HG03175 (cell line): Measurements from ENCODE around the gene CD82.
"Not testable (repeated sequence)": the region's sequence is repeated elsewhere in the genome, so short reads cannot be mapped to it uniquely, and the experiment has no call there.

Experiments used
- ATAC-seq: cut with Tn5 transposase; IDR thresholded peaks from one replicate; pipeline ENCODE4 v1.9.1; 2021; ENCODE audit warnings: mild to moderate bottlenecking, moderate library complexity; ENCODE audit not compliant: unreplicated experiment

Gene CD82

DNA sequence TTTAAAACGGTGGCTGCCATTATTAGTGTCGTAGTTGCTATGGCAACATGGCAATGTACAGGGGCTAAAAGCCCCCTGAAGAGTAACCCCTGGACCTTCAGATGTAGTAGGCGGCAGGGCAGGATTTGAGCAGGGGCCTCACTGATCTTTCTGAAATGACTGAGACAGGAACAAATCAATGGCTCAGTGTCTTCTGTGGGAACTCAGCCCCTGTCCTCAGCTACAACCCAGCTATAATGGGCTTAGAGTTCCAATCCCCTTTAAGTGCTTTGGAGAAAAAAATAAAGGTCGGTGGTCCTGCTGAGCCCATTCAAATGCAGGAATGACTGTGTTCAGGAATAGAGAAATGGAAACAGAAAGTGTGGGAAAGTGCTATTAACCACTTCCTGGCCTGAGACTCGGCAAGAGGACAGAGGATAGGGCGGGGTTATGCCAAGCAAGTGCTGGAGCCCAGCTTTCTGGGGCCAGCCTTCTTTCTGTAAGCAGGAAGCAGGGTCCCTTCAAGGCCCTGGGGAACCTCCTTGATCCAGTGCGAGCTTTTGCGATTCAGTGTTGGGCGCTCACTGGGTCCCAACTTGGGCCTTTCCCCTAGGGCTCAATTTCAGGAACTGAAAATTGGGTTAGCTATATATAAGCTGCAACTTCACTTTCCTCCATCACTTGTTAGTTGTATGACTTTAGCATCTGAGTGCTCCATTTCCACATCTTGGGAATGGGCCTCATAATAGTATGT, 6.1 kb upstream of the CD82 start:
- ATAC-seq = peak; percentile 83

DNA sequence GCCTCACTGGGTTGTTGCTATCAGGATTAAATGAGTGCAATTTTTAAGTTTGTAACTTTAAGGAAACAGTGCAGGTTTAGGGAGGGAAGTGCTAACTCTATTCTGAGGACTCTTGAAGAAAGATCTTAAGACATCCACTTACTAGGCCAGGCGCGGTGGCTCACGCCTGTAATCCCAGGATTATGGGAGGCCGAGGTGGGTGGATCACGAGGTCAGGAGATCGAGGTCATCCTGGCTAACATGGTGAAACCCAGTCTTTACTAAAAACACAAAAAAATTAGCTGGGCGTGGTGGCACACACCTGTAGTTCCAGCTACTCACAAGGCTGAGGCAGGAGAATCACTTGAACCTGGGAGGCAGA, 5.5 kb upstream of the CD82 start:
- ATAC-seq = not testable (repeated sequence)

DNA sequence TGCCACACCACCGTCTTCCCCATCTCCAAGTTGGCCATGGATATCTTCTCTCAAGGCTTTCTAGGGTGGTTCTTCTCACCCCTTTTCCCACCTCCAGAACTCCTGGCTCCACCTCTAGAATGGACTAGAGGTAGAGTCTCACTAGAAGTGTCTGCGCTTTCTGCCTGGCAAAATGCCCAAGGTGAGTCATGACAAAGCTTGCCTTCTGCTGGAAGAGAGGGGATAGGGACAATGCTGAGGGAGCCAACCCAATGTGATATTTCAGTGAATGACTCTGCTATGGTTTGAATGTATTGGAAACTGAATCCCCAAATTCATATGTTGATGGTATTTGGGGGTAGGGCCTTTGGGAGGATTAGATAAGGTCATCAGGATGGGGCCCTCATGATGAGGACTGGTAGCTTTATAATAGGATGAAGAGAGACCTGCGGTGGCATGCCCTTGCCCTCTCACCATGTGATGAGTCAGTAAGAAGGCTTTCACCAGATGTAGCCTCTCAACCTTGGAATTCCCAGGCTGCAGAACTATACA, 4.1 kb upstream of the CD82 start:
- ATAC-seq = no peak

DNA sequence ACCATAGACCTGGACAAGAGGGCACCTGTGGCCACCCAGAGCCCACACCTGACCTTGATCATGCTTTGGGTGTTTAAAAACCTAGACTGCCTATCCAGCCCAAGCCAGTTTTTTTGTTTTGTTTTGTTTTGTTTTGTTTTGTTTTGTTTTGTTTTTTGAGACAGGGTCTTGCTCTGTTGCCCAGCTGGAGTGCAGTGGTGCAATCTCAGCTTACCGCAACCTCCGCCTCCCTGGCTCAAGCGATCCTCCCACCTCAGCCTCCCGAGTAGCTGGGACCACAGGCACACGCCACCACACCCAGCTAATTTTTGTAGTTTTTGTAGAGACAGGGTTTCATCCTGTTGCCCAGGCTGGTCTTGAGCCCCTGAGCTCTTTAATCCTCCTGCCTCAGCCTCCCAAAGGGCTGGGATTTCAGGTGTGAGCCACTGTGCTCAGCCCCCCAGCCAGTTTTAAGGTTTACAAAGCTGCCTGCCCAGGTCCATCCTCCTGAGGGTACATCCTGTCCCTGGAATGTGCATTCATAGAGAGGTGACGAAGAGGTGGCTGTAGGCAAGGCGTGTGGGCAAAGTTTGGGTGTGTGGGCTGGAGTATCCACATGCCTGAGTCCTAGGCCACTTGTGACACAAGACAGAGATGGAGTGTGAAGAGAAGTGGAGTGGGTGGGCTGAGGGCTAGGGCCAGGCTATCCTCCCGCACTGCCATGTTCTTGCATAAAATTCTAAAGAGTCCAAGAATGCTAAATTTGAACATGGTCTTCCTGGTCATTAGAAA, 3.3 kb upstream of the CD82 start:
- no peak for ATAC-seq

DNA sequence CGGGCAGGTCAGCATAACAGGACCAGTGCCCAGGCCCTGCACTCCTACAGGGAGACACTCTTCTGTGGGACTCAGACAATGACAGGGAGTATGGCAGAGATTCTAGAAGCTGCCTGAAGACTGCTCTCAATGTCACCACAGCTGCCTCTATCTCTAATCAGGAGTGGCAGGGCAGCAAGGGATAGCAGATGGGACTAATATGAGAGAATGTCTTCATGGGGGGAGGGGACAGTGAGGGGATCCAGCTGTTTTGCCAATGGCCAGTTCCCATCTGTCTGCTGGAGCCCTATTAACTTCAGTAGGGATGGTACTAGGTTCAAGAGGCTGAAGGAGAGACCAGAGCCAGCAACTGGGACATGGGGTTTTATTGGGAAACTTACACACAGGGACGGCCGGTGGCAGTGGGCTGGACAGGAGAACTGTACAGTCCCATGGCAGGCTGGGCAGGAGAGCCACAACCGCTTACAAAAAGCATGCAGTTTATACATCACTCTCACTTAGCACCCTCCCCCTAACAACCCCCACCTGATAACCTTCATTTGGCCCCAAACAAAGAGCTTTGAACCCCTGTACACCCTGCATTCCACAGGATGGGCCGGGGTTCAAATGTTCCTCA, 2.5 kb upstream of the CD82 start:
- no peak for ATAC-seq

DNA sequence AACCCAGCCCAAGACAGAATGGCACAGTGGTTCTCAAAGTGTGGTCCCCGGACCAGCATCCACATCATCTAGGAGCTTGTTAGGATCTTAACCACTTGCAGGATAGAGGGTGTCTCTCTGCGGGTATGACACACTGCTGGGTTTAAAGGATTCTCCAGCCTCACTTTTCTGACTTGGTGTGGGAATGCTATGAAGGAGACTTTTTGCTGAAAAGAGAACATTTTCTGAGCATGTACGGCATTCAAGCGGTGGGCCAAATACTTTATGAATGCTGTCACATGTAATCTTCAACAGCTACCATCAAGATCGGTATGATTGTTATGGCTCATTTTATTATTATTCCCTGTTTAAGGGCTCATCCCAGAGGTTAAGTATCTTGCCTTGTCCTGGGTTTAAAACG, 1.8 kb upstream of the CD82 start:
- ATAC-seq = no peak

DNA sequence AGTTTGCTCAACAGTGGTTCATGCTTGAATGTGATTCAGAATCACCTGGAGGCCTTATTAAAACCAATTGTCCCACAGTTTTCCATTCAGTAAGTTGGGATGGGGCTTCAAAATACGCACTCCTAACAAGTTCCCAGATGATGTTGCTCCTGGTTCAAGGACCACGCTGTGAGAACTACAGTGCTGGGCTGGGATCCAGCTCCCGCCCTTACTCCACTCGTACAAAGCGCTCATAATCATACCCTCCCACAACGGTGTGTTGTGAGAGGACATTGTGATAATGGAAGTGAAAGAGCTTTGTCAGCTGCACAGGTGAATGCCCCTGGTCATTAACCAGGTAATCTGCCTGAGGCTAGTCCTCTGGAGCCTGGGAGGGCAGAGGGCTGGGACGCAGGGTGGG, 1.3 kb upstream of the CD82 start:
- no peak for ATAC-seq

DNA sequence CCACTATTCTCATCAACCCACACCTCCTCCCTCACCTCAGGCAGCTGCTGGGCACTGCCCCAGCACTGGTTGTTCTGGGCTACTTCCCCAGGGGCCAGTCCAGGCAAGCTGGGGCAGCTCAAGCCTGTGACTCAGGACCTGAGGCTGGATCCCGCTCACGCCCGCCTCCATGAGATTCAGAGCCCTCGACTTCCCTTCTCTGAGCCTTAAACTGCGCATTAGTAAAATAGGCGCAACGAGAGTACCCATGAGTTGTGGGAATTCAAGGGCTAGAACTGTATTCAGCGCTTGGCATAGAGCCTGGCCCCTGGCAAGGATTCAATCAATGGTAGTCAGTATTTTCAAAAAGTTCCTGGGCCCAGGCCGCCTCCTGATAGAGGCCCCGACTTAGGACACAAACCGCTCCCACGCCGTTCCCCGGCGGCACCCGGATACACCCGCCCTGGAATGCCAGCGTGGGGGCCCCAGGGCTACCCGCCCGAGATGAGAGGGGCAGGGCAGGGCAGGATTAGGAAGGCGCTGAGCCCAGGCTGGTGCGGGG, 723 bp upstream of the CD82 start:
- peak; percentile 0 for ATAC-seq

DNA sequence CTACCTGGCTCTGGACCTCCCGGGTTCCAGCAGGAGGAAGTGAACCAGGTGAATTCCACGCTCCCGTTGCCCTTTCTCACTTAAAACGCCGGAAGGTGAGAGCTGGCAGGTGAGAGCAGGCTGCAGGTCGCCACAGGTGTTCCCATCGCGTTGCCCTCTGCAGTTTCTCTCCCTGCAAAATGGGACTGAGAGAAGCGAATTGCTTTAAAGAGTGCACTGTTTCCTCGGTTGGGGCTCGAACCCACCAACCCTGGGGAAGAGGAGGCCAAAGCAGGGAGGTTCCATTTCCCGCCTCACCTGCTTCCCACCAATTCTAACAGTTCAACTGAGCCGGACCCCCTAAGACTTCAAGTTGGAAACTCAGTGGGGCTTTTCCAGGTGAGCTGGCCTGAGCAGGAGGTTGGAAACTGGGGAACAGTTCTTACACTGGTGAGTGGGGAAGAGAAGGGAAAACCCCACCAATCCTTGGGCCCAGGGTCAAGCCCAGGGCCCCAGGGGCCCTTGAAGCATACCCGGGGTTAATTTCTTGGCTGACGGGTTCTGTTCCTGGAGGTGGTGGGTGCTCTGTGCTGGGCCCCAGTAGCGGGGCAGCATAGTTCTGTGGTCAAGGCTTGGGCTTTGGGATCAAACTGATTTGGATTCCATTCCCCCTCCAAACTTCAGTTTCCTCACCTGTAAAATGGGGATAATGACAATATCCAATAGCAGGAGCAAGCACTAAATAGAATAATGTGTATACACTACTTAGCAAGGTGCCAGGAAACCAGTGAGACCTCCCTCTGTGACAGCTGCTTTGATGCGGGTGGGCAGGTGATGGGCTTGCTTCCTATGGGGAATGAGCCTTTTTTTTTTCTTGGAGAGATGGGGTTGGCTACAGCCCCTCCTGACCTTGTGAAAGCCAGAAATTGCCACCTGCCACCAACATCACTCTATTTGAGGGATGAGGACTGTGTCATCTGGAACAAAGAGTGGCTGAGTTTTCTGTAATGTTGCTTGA, 788 bp downstream of the CD82 start:
- no peak for ATAC-seq

DNA sequence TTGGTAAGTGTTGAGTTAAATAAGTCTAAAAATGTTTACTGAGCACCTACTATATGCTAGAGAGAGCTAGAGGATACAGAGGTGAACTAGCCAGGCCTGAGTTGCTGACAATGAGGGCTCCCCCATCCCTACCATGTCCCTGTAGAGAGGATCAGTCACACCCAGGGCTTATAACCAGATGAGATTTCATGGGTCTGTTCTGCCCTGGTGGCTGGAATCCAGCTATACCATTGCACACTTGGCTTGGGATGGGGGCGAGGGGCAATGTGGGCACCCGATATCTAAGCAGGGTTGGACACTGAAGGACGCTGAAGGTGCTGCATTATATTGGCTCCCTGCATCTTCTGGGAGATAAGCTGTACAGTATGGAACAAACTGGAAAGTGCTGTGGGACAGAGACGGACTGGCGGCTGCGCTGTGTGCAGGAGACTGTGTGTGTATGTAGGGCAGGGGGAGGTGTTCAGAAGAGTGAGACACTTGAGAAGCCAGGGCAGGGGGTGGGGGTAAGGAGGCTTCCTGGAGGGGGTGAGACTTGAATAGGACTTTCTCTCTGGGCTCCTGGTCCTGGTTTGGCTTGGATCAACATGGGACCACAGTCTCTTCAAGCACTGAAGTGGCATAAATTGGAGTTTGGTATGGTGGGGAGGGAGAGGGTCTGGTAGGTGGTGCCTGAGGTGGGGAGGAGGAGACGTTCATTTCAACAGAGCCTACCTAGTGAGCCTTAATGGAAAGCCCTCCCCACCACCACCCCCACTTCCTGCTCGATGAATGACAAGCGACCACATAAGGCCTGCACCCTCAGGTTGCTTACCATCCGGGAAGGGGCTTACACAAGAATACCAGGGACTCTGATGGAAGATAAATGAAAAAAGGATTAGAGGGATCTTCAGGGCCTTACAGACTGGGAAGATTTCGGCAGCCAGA, 1.8 kb downstream of the CD82 start:
- ATAC-seq = no peak

DNA sequence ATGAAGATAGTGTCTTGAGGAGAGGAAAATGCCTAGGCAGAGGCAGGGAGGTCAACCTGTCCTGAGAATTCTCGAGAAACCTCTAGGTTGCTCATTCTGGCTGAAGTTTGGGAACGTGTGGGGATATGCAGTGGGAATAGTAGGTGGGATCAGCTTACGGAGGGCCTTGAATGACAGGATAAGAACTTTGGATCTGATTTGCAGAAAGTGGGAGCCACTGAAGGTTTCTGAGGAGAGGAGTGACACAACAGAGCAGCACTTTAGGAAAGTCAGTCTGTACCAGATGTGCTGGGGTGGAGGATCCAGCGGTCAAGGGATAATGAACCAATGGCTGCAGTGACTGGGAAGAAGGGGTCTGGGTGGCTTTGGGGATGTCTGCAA, 2.4 kb downstream of the CD82 start:
- no peak for ATAC-seq

DNA sequence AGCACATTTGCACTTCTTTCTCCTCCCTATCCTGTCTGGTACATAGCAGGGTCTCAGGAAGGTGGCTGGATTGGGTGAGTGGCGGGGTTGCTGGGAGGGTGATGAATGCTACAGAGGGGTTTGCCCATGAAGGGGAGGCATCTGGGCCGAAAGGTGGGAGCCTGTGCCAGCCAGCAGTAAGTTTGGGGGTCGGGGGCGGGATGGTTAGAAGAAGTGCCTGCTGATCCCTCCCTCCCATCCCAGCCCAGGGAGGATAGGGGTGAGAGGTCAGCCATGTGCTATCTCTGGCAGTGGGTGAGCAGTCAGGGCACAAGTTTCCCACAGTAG, 2.8 kb downstream of the CD82 start:
- ATAC-seq = no peak

DNA sequence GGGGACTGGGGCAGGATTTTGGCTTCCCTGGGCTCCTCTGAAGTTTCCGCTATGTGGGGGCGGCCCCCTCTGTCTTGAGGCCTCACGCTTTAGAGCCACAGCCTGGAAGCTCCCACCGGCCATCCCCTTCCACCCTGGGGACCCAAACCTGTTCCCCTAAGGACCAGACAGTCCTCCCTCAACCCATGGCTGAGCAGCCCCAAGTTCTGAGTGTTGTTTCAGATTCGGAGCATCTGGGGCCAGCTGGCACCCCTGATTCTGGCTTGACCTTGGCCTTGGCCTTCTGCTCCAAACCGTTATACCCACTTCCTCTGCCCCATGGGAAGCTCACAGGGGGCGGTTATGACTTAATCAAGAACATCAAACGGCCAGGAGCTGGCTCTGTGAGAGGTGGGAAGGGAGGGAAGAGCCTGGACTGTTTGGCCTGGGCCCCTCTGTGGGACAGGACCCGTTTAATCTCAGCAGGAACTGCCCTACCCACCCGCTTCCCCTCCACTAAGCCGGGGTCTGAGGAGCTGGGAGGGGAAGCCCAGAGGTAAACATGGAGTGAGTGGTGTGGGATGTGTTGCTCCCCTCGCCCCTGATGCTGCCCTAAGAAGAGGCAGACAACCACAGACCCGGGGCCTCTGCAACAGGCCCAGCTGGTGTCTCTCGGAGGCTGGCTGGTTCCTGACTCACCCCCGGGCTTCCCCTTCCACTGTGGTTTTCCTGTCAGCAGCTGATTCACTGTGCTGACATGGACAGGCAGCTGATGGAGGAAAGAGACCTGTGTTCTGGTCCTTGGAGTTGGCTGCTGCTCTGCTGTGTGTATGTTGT, 3.4 kb downstream of the CD82 start:
- peak; percentile 39 for ATAC-seq

DNA sequence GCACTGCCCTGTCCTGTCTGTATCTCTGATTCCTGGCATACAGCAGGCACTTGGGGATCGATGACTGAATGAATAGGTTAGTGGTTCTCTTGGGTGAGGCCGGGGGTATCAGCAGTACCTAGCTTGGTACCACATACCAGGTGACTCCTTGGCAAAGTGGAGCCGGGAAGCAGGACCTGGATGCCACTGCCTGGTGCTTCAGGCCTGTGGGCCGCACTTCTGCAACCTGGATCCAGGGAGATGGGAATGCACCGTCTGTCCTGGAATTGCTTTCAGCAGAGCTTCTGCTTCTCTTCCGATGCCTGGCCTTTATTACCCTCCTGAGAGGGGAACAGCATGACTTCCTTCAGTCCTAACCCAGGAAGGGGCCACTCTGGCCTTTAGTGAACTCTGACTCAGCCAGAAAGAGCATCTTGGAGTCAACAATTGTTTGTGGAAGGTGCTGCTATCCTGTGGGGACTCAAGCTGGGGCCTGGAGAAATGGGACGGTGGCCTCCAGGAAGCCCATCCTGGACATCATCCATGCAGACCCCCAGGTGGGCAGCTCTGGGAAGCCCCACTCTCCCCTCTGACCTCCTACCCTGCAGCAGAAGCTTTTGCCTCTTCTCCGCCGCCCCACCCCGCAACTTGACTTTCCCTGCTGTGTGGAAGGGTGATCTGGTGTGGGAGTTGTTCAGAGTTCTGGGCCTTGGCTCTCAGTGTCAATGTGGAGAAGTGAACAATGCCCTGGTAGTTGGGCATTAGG, 5.1 kb downstream of the CD82 start:
- ATAC-seq = no peak

DNA sequence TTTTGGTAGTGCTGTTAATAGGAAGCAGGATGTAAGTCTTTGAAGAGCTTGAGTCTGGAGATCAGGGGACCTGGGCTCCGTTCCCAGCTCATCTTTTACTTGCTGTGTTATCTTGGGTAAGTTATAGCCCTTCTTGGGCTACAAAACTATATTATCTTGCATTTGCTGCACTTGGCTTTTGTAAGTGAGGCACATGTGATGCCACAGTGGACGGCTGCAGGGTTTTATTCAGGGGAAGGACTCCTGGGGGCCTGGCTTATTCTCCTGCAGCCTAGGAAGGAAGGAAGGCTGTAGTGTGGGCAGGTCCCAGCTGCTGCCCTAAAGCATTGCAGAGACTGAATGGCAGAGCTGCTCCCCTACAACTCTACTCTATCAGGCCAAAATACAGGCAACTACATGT, 6.4 kb downstream of the CD82 start:
- ATAC-seq = no peak

DNA sequence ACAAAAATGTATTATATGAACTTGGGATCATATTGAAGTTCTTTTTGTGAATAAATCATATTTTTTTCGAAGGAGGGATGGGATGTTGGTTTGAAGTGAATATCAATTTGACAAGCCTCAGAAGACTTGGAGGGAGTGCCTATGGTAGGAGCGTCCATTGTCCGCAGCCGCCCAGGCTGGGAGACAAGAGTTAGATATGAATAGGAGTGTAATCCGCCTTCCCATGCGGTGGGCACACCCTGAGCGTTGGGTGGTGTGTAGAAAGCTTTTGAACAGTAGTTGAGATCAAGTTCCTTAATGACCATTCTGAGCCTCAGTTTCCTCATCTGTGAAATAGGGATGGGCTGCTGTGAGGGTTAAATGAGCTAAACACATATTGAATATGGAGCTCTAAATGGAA, 7.0 kb downstream of the CD82 start:
- no peak for ATAC-seq

DNA sequence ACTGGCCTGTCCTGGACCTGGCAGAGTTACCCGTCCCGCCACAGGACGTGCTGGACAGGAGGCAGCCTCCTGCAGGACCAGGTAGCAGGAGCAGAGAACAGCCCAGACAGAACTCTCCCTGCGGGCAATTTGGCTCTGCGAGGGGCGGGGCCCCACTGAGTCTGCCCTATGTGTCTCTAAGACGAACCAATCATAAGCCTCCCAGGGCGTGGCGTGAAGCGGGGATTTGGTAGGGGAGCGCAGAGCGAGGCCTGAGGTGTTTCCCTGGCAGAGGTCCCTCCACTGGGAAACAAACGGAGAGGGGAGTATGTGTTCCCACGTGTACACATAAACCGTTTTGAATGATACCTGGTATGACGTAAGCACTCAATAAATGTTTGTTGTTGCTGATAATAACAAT, 7.4 kb downstream of the CD82 start:
- ATAC-seq = no peak

DNA sequence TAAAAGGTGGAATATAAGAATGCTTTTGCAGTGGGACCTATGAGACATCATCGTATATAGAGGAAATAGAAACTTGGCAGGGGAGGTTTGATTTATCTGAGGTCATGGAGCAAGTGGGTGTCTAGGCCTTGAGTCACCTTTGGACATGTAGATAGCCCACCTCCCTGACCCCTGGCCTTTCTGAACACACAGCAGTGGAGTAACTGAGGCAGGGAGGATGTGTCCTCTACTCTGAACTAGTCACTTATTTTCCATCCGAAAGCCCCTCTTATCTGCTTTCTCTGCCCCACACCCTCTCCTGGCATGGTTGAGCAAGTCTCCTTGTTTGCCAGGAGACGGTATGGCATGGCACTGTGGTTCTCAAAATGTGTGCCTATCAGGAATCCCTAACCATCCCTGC, 7.9 kb downstream of the CD82 start:
- no peak for ATAC-seq
